ENCODE data around the gene MALRD1.
"Not testable (repeated sequence)": the region's sequence is repeated elsewhere in the genome, so short reads cannot be mapped to it uniquely, and the experiment has no call there.

The MALRD1 gene

GRCh38 chr10:19498393-19499290, 450.0 kb downstream of the MALRD1 start:
- no peak for DNase-seq

GRCh38 chr10:19499291-19499770, 450.7 kb downstream of the MALRD1 start:
- DNase-seq: no peak

GRCh38 chr10:19500959-19501358, 452.4 kb downstream of the MALRD1 start:
- no peak for DNase-seq

GRCh38 chr10:19505320-19506312, 457.0 kb downstream of the MALRD1 start:
- DNase-seq: no peak

GRCh38 chr10:19510005-19510732, 461.6 kb downstream of the MALRD1 start:
- DNase-seq: not testable (repeated sequence)

GRCh38 chr10:19518109-19518508, 469.5 kb downstream of the MALRD1 start:
- no peak for DNase-seq

- DNase-seq: no peak
Measured at GRCh38 chr10:19518632-19519031, 470.0 kb downstream of the MALRD1 start.

- no peak for DNase-seq
Measured at GRCh38 chr10:19531324-19531723, 482.7 kb downstream of the MALRD1 start.

GRCh38 chr10:19532411-19532810, 483.8 kb downstream of the MALRD1 start:
- no peak for DNase-seq

- no peak for DNase-seq
Measured at GRCh38 chr10:19541299-19541698, 492.7 kb downstream of the MALRD1 start.

- no peak for DNase-seq
Measured at GRCh38 chr10:19546224-19546623, 497.6 kb downstream of the MALRD1 start.

GRCh38 chr10:19549503-19549902, 500.9 kb downstream of the MALRD1 start:
- no peak for DNase-seq

GRCh38 chr10:19556666-19557065, 508.1 kb downstream of the MALRD1 start:
- DNase-seq: no peak

- no peak for DNase-seq
Measured at GRCh38 chr10:19561181-19561580, 512.6 kb downstream of the MALRD1 start.

- no peak for DNase-seq
Measured at GRCh38 chr10:19563388-19564141, 515.0 kb downstream of the MALRD1 start.

- DNase-seq: no peak
Measured at GRCh38 chr10:19570120-19570519, 521.5 kb downstream of the MALRD1 start.

GRCh38 chr10:19570991-19571390, 522.4 kb downstream of the MALRD1 start:
- no peak for DNase-seq

GRCh38 chr10:19572056-19572455, 523.5 kb downstream of the MALRD1 start:
- no peak for DNase-seq

GRCh38 chr10:19576576-19576975, 528.0 kb downstream of the MALRD1 start:
- DNase-seq: no peak

- no peak for DNase-seq
Measured at GRCh38 chr10:19577381-19577780, 528.8 kb downstream of the MALRD1 start.

GRCh38 chr10:19577807-19578206, 529.2 kb downstream of the MALRD1 start:
- DNase-seq: no peak

GRCh38 chr10:19578571-19578970, 530.0 kb downstream of the MALRD1 start:
- no peak for DNase-seq
